HepG2 (cell line): ENCODE results near the gene PPP1R7. TPM values are rescaled to one million over a fixed set of nuclear protein-coding genes. Genes with fewer than 3 reads are reported as not detected.

ENCODE experiments used
- ATAC-seq: fragments of 200-7000 bp; cut with Tn5 transposase; 3 replicates; pipeline ENCODE4 v1.9.1; 2020; ENCODE audit warnings: mild to moderate bottlenecking, moderate library complexity
- BruUV-seq: library from RNA; stranded (reverse); fragments of 400-500 nt; replicated peaks from 2 replicates; lab custom pipeline; 2021; lab: Mats Ljungman, UMichigan
- CTCF ChIA-PET: fragments of 300-600 bp; formaldehyde crosslinking; extraction: SDS; loops from one replicate; lab custom pipeline; 2021; ENCODE audit warnings: low total read pairs, inconsistent platforms, low intra/inter-chr PET ratio; lab: Yijun Ruan, JAX
- POLR2A ChIA-PET: fragments of 350-600 bp; sonication (Branson Sonifier 250); formaldehyde crosslinking; loops from one replicate; lab custom pipeline; 2020; ENCODE audit warnings: antibody characterized with exemption, inconsistent platforms; lab: Yijun Ruan, JAX
- DNase-seq: peaks from one replicate; pipeline ENCODE4 v3.0.0-alpha.2; 2015; ENCODE audit warnings: low spot score
- FAIRE-seq: peaks from 3 replicates; lab custom pipeline; 2011; peaks lifted over from hg19 to GRCh38; lab: Jason Lieb, UNC
- H2AFZ ChIP-seq: one replicate; pipeline ENCODE4 v1.6.1; 2011; ENCODE audit warnings: low read length, inconsistent platforms
- H3K27ac ChIP-seq: fragments of 300-600 bp; 3 replicates; pipeline ENCODE4 v1.8.0; 2011; ENCODE audit warnings: mixed run types, mild to moderate bottlenecking, mixed read lengths, low read length, inconsistent platforms; ENCODE audit not compliant: insufficient read depth; ENCODE audit errors: extremely low read length
- H3K27me3 ChIP-seq, 2 experiments: fragments of 200-600 bp in 1 of 2; 2 replicates in 1 of 2; 3 replicates in 1 of 2; pipeline versions ENCODE4 v1.6.0 to v1.8.0; 2011; ENCODE audit warnings: low read length in 2 of 2, mild to moderate bottlenecking in 2 of 2, moderate library complexity in 2 of 2, inconsistent platforms in 1 of 2; ENCODE audit not compliant: insufficient read depth in 2 of 2, control insufficient read depth in 1 of 2
- H3K36me3 ChIP-seq, 2 experiments: fragments of 200-600 bp in 1 of 2; replicated peaks in 1 of 2; 2 replicates in 1 of 2; 3 replicates in 1 of 2; pipeline versions ENCODE4 v1.5.1 to v1.8.0; 2011; ENCODE audit warnings: low read length in 2 of 2, inconsistent platforms in 1 of 2; ENCODE audit not compliant: insufficient read depth in 2 of 2, control insufficient read depth in 1 of 2
- H3K4me1 ChIP-seq: 2 replicates; pipeline ENCODE4 v1.5.1; 2012; ENCODE audit warnings: low read length, inconsistent platforms; ENCODE audit not compliant: insufficient read depth
- H3K4me2 ChIP-seq: 2 replicates; pipeline ENCODE4 v1.6.0; 2011; ENCODE audit warnings: low read depth, low read length, inconsistent platforms
- H3K4me3 ChIP-seq, 3 experiments: fragments of 200-600 bp in 1 of 3; sonication (generic), shearing (Covaris generic) in 1 of 3; replicated peaks in 1 of 3; 2 replicates each; pipeline ENCODE4 v1.5.1; 2011 to 2016; ENCODE audit warnings: low read length in 3 of 3, inconsistent platforms in 2 of 3, low read depth in 2 of 3, mild to moderate bottlenecking in 2 of 3, control low read depth in 1 of 3, mixed read lengths in 1 of 3; ENCODE audit not compliant: insufficient read depth in 1 of 3
- H3K79me2 ChIP-seq: one replicate; pipeline ENCODE4 v1.6.1; 2011; ENCODE audit warnings: low read length, inconsistent platforms; ENCODE audit not compliant: insufficient read depth
- H3K9ac ChIP-seq: 2 replicates; pipeline ENCODE4 v1.6.0; 2011; ENCODE audit warnings: mild to moderate bottlenecking, low read depth, low read length, inconsistent platforms; ENCODE audit not compliant: insufficient read depth
- H3K9me3 ChIP-seq: 2 replicates; pipeline ENCODE4 v1.5.1; 2012; ENCODE audit warnings: mild to moderate bottlenecking, low read length
- H4K20me1 ChIP-seq: 2 replicates; pipeline ENCODE4 v1.6.0; 2011; ENCODE audit warnings: inconsistent platforms, mild to moderate bottlenecking, low read length, moderate library complexity; ENCODE audit not compliant: insufficient read depth
- HMG20B ChIP-seq: conservative IDR thresholded peaks from 2 replicates; pipeline ENCODE4 v1.6.1; 2016; ENCODE audit warnings: missing genetic modification reagents, missing compliant biosample characterization
- MEIS2 ChIP-seq: sonication (generic); formaldehyde crosslinking; IDR thresholded peaks from 2 replicates; pipeline ENCODE4 v1.9.0; 2021; ENCODE audit warnings: mild to moderate bottlenecking, missing genetic modification reagents
- NFE2 ChIP-seq: sonication (generic); formaldehyde crosslinking; IDR thresholded peaks from 2 replicates; pipeline ENCODE4 v1.4.0; 2020; ENCODE audit warnings: missing genetic modification reagents
- RNF2 ChIP-seq: fragments of 450-650 bp; conservative IDR thresholded peaks from 2 replicates; pipeline ENCODE4 v1.6.1; 2016; ENCODE audit warnings: low read depth
- ZMAT3 ChIP-seq: sonication (generic); formaldehyde crosslinking; conservative IDR thresholded peaks from 2 replicates; pipeline ENCODE4 v1.7.0; 2021; ENCODE audit warnings: missing genetic modification reagents
- ZNF24 ChIP-seq: fragments of 450-650 bp; IDR thresholded peaks from 2 replicates; pipeline ENCODE4 v1.6.1; 2017; ENCODE audit warnings: antibody characterized with exemption, mild to moderate bottlenecking
- ZNF547 ChIP-seq: sonication (generic); formaldehyde crosslinking; IDR thresholded peaks from 2 replicates; pipeline ENCODE4 v1.5.1; 2020; ENCODE audit warnings: mild to moderate bottlenecking, missing genetic modification reagents
- ZNF569 ChIP-seq: sonication (generic); formaldehyde crosslinking; IDR thresholded peaks from 2 replicates; pipeline ENCODE4 v1.5.0; 2020; ENCODE audit warnings: mild to moderate bottlenecking, missing genetic modification reagents, moderate library complexity, borderline replicate concordance
- ZNF879 ChIP-seq: sonication (generic); formaldehyde crosslinking; IDR thresholded peaks from 2 replicates; pipeline ENCODE4 v1.8.1; 2023; ENCODE audit warnings: missing genetic modification reagents
- WGBS: methylation state at CpG from one replicate; pipeline ENCODE4 v1.1.6; 2017; ENCODE audit warnings: low lambda C conversion rate; 5-methylcytosine and 5-hydroxymethylcytosine counted together
- in situ Hi-C: cut with HindIII; loops from 2 replicates; pipeline ENCODE4 v1.10.0; 2017; ENCODE audit warnings: low pct_unique_long_range_greater_than_20kb; ENCODE audit not compliant: extremely low pct_ligation_motif_present
- intact Hi-C: fragments of 100-400 bp; cut with micrococcal nuclease; formaldehyde crosslinking; loops from one replicate; pipeline ENCODE4 v1.10.0; 2022; ENCODE audit not compliant: unreplicated experiment
- polyA plus RNA-seq, 8 experiments: library from polyadenylated mRNA; depleted of rRNA in 3 of 8; stranded (reverse) in 7 of 8; unstranded in 1 of 8; fragments of >200 nt; fragmentation: Illumina TruSeq in 4 of 8; extraction: Trizol in 4 of 8; gene quantifications; 2 replicates each; pipeline versions ENCODE4 v1.2.1 to v1.2.3, GENCODE V29; 2011 to 2016; ENCODE audit warnings: low read depth in 4 of 8, missing spikeins in 1 of 8, mixed read lengths in 1 of 8; ENCODE audit not compliant: insufficient read depth in 1 of 8
- total RNA-seq, 5 experiments: library from RNA; depleted of rRNA; stranded (reverse); fragments of >200 nt; fragmentation: Illumina TruSeq; extraction: Trizol; gene quantifications; 2 replicates each; pipeline ENCODE4 v1.2.3, GENCODE V29; 2016; ENCODE audit warnings: low read depth in 1 of 5
- TF ChIP-seq, protein P1 (sequence below): sonication (generic); formaldehyde crosslinking; IDR thresholded peaks from 2 replicates; pipeline ENCODE4 v1.9.0; 2021; ENCODE audit warnings: missing genetic modification reagents, borderline replicate concordance
- TF ChIP-seq, protein P2 (sequence below): fragments of 450-650 bp; IDR thresholded peaks from 2 replicates; pipeline ENCODE4 v1.6.1; 2017
- TF ChIP-seq, protein P3 (sequence below): sonication (generic); formaldehyde crosslinking; IDR thresholded peaks from 2 replicates; pipeline ENCODE4 v1.4.0; 2020; ENCODE audit warnings: mild to moderate bottlenecking, missing genetic modification reagents
- TF ChIP-seq, protein P4 (sequence below): fragments of 450-650 bp; IDR thresholded peaks from 2 replicates; pipeline ENCODE4 v1.6.1; 2017; ENCODE audit warnings: mild to moderate bottlenecking
- TF ChIP-seq, protein P5 (sequence below): sonication (generic); formaldehyde crosslinking; IDR thresholded peaks from 2 replicates; pipeline ENCODE4 v1.5.1; 2020; ENCODE audit warnings: mild to moderate bottlenecking, moderate library complexity, missing genetic modification reagents

PPP1R7 gene
- total and polyA plus RNA-seq, 2 of the 13 experiments (the other 11 are each of a cell fraction or from before 2014, with no cell fraction given): 33.3 to 67.9 TPM

DNA sequence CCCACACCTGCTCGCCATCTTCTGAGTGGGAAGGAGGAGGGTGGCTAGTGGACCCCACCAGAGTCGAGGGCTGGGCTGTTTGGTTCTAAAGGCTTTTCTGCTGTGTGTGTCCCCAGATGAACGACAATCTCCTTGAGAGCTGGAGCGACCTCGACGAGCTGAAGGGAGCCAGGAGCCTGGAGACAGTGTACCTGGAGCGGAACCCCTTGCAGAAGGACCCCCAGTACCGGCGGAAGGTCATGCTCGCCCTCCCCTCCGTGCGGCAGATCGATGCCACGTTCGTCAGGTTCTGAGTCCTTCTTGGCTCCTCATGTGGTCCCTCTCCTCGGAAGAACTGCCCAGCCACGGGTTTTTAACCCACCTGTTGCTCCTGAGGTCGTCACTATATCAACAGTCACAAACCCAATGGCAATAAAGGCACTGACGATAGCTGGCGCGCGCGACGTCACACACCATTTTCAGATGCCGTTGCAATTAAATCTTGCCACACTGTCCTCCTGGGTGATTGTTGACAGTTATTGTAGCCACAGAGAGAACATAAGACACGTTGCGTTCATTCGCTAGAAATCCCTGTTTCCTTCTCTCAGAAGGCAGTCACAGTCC, 32.4 kb downstream of the PPP1R7 start:
- H3K9me3 ChIP-seq: no peaks in the 10 kb centered on the region
- in situ Hi-C loops: no loop called here
- H3K79me2 ChIP-seq: no peaks in the 10 kb centered on the region
- no peak for ATAC-seq
- H3K4me2 ChIP-seq: no peak overlapping the region
- no peak for FAIRE-seq
- H3K27me3 ChIP-seq: no peaks in the 10 kb centered on the region; a peak in 1 of 5 replicates
- WGBS: 92% methylated on average over 28 of the region's 28 CpGs
- intact Hi-C loops: no loop called here
- no peaks in the 10 kb centered on the region for H4K20me1 ChIP-seq
- H3K4me1 ChIP-seq: no peaks in the 10 kb centered on the region
- DNase-seq: no peak
- no peak overlapping the region for H2AFZ ChIP-seq
- no TSS peak for BruUV-seq
- POLR2A ChIA-PET: no interaction called here
- CTCF ChIA-PET: no interaction called here
- no peak overlapping the region for H3K4me3 ChIP-seq
- peaks cover 4 to 24% of the 10 kb centered on the region in 2 experiments; a peak in 4 of 5 replicates for H3K36me3 ChIP-seq
- no peak overlapping the region for H3K27ac ChIP-seq
- H3K9ac ChIP-seq: no peak overlapping the region
- TF ChIP-seq MEIS2: no peak
- TF ChIP-seq ZNF547 (CRISPR knock-in tag): no peak
- TF ChIP-seq RNF2: no peak
- TF ChIP-seq ZNF569 (CRISPR knock-in tag): no peak
- no peak for TF ChIP-seq ZMAT3
- no peak for TF ChIP-seq ZNF879 (CRISPR knock-in tag)
- TF ChIP-seq, protein P1, sequence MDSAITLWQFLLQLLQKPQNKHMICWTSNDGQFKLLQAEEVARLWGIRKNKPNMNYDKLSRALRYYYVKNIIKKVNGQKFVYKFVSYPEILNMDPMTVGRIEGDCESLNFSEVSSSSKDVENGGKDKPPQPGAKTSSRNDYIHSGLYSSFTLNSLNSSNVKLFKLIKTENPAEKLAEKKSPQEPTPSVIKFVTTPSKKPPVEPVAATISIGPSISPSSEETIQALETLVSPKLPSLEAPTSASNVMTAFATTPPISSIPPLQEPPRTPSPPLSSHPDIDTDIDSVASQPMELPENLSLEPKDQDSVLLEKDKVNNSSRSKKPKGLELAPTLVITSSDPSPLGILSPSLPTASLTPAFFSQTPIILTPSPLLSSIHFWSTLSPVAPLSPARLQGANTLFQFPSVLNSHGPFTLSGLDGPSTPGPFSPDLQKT (CRISPR knock-in tag): no peak
- TF ChIP-seq, protein P2, sequence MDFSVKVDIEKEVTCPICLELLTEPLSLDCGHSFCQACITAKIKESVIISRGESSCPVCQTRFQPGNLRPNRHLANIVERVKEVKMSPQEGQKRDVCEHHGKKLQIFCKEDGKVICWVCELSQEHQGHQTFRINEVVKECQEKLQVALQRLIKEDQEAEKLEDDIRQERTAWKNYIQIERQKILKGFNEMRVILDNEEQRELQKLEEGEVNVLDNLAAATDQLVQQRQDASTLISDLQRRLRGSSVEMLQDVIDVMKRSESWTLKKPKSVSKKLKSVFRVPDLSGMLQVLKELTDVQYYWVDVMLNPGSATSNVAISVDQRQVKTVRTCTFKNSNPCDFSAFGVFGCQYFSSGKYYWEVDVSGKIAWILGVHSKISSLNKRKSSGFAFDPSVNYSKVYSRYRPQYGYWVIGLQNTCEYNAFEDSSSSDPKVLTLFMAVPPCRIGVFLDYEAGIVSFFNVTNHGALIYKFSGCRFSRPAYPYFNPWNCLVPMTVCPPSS: no peak
- no peak for TF ChIP-seq HMG20B (CRISPR knock-in tag)
- TF ChIP-seq, protein P3, sequence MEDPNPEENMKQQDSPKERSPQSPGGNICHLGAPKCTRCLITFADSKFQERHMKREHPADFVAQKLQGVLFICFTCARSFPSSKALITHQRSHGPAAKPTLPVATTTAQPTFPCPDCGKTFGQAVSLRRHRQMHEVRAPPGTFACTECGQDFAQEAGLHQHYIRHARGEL (CRISPR knock-in tag): no peak
- TF ChIP-seq NFE2 (CRISPR knock-in tag): no peak
- no peak for TF ChIP-seq ZNF24
- TF ChIP-seq, protein P4, sequence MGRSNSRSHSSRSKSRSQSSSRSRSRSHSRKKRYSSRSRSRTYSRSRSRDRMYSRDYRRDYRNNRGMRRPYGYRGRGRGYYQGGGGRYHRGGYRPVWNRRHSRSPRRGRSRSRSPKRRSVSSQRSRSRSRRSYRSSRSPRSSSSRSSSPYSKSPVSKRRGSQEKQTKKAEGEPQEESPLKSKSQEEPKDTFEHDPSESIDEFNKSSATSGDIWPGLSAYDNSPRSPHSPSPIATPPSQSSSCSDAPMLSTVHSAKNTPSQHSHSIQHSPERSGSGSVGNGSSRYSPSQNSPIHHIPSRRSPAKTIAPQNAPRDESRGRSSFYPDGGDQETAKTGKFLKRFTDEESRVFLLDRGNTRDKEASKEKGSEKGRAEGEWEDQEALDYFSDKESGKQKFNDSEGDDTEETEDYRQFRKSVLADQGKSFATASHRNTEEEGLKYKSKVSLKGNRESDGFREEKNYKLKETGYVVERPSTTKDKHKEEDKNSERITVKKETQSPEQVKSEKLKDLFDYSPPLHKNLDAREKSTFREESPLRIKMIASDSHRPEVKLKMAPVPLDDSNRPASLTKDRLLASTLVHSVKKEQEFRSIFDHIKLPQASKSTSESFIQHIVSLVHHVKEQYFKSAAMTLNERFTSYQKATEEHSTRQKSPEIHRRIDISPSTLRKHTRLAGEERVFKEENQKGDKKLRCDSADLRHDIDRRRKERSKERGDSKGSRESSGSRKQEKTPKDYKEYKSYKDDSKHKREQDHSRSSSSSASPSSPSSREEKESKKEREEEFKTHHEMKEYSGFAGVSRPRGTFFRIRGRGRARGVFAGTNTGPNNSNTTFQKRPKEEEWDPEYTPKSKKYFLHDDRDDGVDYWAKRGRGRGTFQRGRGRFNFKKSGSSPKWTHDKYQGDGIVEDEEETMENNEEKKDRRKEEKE: no peak
- TF ChIP-seq, protein P5, sequence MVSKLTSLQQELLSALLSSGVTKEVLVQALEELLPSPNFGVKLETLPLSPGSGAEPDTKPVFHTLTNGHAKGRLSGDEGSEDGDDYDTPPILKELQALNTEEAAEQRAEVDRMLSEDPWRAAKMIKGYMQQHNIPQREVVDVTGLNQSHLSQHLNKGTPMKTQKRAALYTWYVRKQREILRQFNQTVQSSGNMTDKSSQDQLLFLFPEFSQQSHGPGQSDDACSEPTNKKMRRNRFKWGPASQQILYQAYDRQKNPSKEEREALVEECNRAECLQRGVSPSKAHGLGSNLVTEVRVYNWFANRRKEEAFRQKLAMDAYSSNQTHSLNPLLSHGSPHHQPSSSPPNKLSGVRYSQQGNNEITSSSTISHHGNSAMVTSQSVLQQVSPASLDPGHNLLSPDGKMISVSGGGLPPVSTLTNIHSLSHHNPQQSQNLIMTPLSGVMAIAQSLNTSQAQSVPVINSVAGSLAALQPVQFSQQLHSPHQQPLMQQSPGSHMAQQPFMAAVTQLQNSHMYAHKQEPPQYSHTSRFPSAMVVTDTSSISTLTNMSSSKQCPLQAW (CRISPR knock-in tag): no peak
